ENCODE measurements around the gene GATA1.

DNA sequence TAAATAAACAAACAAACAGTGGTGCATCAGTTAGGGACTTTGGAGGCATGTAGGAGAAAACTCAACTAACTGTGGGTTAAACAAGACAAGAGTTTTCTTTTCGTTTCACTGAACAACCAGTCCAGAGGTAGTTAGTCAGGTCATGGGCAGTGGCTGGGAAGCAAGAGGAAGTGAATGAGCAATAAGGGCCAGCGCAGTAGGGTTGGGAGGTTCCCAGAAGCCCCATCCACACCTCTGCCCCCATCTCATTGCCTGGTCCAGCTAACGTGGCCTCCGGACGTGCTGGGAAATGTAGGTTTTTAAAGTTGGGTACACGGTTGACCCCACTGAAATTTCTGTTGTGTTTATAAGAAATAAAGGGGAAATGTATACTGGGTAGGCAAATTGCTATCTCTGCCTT lies 16.1 kb upstream of the GATA1 start:
- TF ChIP-seq, protein P1, sequence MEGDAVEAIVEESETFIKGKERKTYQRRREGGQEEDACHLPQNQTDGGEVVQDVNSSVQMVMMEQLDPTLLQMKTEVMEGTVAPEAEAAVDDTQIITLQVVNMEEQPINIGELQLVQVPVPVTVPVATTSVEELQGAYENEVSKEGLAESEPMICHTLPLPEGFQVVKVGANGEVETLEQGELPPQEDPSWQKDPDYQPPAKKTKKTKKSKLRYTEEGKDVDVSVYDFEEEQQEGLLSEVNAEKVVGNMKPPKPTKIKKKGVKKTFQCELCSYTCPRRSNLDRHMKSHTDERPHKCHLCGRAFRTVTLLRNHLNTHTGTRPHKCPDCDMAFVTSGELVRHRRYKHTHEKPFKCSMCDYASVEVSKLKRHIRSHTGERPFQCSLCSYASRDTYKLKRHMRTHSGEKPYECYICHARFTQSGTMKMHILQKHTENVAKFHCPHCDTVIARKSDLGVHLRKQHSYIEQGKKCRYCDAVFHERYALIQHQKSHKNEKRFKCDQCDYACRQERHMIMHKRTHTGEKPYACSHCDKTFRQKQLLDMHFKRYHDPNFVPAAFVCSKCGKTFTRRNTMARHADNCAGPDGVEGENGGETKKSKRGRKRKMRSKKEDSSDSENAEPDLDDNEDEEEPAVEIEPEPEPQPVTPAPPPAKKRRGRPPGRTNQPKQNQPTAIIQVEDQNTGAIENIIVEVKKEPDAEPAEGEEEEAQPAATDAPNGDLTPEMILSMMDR (IDR thresholded peaks at IDR 0.05 in 8 of 11, conservative IDR thresholded peaks at IDR 0.05 in 3 of 11), result no peak
- TF ChIP-seq POLR2A (IDR thresholded peaks at IDR 0.05), result no peak

Measured in spleen (tissue), 7 donors.